ENCODE data around the gene CELSR3.

Gene CELSR3

DNA sequence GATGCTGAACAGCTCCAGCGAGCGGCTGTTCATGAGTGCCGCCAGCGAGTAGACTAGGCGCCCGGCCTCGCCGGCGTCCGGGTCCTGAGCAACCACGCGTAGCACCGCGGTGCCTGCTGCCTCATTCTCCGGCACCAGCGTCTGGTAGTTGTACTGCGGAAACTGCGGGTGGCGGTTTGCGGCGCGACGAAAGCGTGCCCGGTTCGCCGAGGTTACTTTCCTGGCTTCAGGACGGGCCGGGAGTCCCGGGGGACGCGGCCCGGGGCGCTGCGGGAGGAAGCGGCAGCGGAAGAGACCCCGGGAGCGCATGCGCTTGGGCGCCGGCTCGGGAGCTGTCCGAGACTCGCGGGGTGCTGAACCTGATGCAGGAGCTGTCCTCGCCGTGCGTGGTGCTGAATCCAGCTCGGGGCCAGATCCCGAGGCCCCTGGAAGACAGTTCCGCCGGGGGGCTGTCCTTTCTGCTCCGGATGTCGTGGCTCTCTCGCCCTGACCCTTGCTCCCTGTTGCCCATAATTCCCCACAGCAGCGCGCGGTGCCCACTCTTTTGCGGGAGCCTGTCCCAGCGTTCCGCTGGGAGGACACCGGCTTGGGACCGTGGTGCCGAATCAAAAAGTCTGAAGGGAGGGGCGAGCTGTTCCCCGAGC lies 1.1 kb downstream of the CELSR3 start:
- no peaks in the 10 kb centered on the region for H3K4me1 ChIP-seq (ENCODE audit: insufficient read depth, poor library complexity, severe bottlenecking)
- peak overlapping the region; percentile 43 for H3K4me3 ChIP-seq (ENCODE audit: severe bottlenecking)
- TF ChIP-seq, protein P1, sequence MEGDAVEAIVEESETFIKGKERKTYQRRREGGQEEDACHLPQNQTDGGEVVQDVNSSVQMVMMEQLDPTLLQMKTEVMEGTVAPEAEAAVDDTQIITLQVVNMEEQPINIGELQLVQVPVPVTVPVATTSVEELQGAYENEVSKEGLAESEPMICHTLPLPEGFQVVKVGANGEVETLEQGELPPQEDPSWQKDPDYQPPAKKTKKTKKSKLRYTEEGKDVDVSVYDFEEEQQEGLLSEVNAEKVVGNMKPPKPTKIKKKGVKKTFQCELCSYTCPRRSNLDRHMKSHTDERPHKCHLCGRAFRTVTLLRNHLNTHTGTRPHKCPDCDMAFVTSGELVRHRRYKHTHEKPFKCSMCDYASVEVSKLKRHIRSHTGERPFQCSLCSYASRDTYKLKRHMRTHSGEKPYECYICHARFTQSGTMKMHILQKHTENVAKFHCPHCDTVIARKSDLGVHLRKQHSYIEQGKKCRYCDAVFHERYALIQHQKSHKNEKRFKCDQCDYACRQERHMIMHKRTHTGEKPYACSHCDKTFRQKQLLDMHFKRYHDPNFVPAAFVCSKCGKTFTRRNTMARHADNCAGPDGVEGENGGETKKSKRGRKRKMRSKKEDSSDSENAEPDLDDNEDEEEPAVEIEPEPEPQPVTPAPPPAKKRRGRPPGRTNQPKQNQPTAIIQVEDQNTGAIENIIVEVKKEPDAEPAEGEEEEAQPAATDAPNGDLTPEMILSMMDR (IDR thresholded peaks at IDR 0.05; ENCODE audit: poor library complexity, severe bottlenecking) = no peak
- no peaks in the 10 kb centered on the region for H3K27me3 ChIP-seq (ENCODE audit: insufficient read depth, poor library complexity, severe bottlenecking)
- no peak overlapping the region for H3K27ac ChIP-seq (ENCODE audit: poor library complexity, severe bottlenecking)
- DNase-seq (ENCODE audit: low spot score) = no peak
- no peaks in the 10 kb centered on the region for H3K9me3 ChIP-seq (ENCODE audit: severe bottlenecking)
- ATAC-seq (ENCODE audit: low read depth) = no peak
- H3K36me3 ChIP-seq (ENCODE audit: low read depth) = no peaks in the 10 kb centered on the region

GRCh38 chr3:48660800-48661400 lies 1.8 kb downstream of the CELSR3 start:
- H3K4me1 ChIP-seq (ENCODE audit: insufficient read depth, poor library complexity, severe bottlenecking) = no peaks in the 10 kb centered on the region
- H3K36me3 ChIP-seq (ENCODE audit: low read depth) = no peaks in the 10 kb centered on the region
- H3K27ac ChIP-seq (ENCODE audit: poor library complexity, severe bottlenecking) = no peak overlapping the region
- no peaks in the 10 kb centered on the region for H3K27me3 ChIP-seq (ENCODE audit: insufficient read depth, poor library complexity, severe bottlenecking)
- no peak for ATAC-seq (ENCODE audit: low read depth)
- DNase-seq (ENCODE audit: low spot score) = no peak
- TF ChIP-seq, protein P1 (IDR thresholded peaks at IDR 0.05; ENCODE audit: poor library complexity, severe bottlenecking) = no peak
- H3K4me3 ChIP-seq (ENCODE audit: severe bottlenecking) = no peak overlapping the region
- H3K9me3 ChIP-seq (ENCODE audit: severe bottlenecking) = no peaks in the 10 kb centered on the region

GRCh38 chr3:48656841-48657281 lies 5.8 kb downstream of the CELSR3 start:
- no peaks in the 10 kb centered on the region for H3K4me1 ChIP-seq (ENCODE audit: insufficient read depth, poor library complexity, severe bottlenecking)
- H3K9me3 ChIP-seq (ENCODE audit: severe bottlenecking) = no peaks in the 10 kb centered on the region
- ATAC-seq (ENCODE audit: low read depth) = no peak
- TF ChIP-seq, protein P1 (IDR thresholded peaks at IDR 0.05; ENCODE audit: poor library complexity, severe bottlenecking) = no peak
- no peak overlapping the region for H3K4me3 ChIP-seq (ENCODE audit: severe bottlenecking)
- H3K36me3 ChIP-seq (ENCODE audit: low read depth) = no peaks in the 10 kb centered on the region
- DNase-seq (ENCODE audit: low spot score) = no peak
- H3K27ac ChIP-seq (ENCODE audit: poor library complexity, severe bottlenecking) = peak overlapping the region; percentile 27
- H3K27me3 ChIP-seq (ENCODE audit: insufficient read depth, poor library complexity, severe bottlenecking) = no peaks in the 10 kb centered on the region

DNA sequence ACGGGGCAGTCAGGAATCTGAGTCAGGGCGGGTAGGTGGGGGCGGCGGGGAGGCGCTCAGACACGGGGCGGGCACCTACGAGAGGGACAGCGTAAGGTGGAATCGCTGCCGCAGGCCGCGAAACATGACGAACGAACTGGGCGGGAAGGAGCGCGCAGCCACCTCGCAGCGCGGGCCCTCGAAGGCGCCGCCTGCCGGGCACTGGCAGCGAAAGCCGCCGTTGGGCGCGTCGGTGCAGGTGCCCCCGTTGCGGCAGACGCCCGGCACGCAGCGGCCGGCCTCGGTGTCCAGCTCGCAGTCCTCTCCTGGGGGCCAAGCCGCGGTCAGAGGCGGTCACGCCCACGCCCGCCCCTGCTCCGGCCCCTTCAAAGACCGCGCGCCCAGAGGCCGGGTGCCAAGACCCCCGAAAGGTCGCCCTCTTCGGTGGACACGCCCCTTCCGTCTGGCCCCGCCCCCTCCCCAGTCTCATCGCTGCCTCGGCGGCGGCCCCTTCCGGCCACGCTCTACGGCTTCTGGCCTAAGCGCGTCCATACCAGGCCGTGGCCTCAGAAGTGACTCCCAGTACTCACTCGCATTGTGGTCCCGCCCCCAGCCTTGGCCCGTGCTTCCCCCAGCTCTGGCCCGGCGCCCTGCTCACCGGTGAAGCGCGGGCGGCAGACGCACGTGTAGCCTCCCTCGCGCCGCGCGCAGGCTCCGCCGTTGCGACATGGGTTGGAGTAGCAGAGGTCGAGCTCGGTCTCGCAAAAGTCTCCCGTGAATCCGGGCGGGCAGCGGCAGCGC lies 6.4 kb downstream of the CELSR3 start:
- peak overlapping the region; percentile 36 for H3K4me3 ChIP-seq (ENCODE audit: severe bottlenecking)
- H3K4me1 ChIP-seq (ENCODE audit: insufficient read depth, poor library complexity, severe bottlenecking) = no peaks in the 10 kb centered on the region
- TF ChIP-seq, protein P1 (IDR thresholded peaks at IDR 0.05; ENCODE audit: poor library complexity, severe bottlenecking) = peak; percentile 82
- no peaks in the 10 kb centered on the region for H3K27me3 ChIP-seq (ENCODE audit: insufficient read depth, poor library complexity, severe bottlenecking)
- no peaks in the 10 kb centered on the region for H3K9me3 ChIP-seq (ENCODE audit: severe bottlenecking)
- ATAC-seq (ENCODE audit: low read depth) (peak; percentile 77), DNase-seq (ENCODE audit: low spot score) (no peak)
- no peaks in the 10 kb centered on the region for H3K36me3 ChIP-seq (ENCODE audit: low read depth)
- peak overlapping the region; percentile 27 for H3K27ac ChIP-seq (ENCODE audit: poor library complexity, severe bottlenecking)
